ENCODE results near the gene DMXL1. TPM values are rescaled to one million over a fixed set of nuclear protein-coding genes. Genes with fewer than 3 reads are reported as not detected.
A peak's percentile ranks its signal among the peaks of the same experiment; 100 is the strongest.
"Not testable (repeated sequence)": the region's sequence is repeated elsewhere in the genome, so short reads cannot be mapped to it uniquely, and the experiment has no call there.

Gene DMXL1
- total RNA-seq, 1 donor from 2014 or later: 120 TPM

- DNase-seq: no peak
These were observed 146.3 kb downstream of the DMXL1 start for GRCh38 chr5:119217183-119217582.

GRCh38 chr5:119218830-119219782 lies 148.2 kb downstream of the DMXL1 start:
- DNase-seq: no peak

- no peak for DNase-seq
These were observed 149.8 kb downstream of the DMXL1 start for GRCh38 chr5:119220576-119221197.

GRCh38 chr5:119221330-119221729 lies 150.4 kb downstream of the DMXL1 start:
- DNase-seq: no peak

- DNase-seq: no peak
These were observed 159.1 kb downstream of the DMXL1 start for GRCh38 chr5:119229950-119230349.

- DNase-seq: no peak
These were observed 167.6 kb downstream of the DMXL1 start for GRCh38 chr5:119238265-119239118.

- DNase-seq: no peak
These were observed 168.2 kb downstream of the DMXL1 start for GRCh38 chr5:119239119-119239417.

GRCh38 chr5:119239826-119240225 lies 168.9 kb downstream of the DMXL1 start:
- DNase-seq: not testable (repeated sequence)

GRCh38 chr5:119243888-119244287 lies 173.0 kb downstream of the DMXL1 start:
- no peak for DNase-seq

- no peak for DNase-seq
These were observed 180.3 kb downstream of the DMXL1 start for GRCh38 chr5:119250946-119251901.

- no peak for DNase-seq
These were observed 184.9 kb downstream of the DMXL1 start for GRCh38 chr5:119255571-119256356.

- no peak for DNase-seq
These were observed 186.7 kb downstream of the DMXL1 start for GRCh38 chr5:119257613-119258012.

- DNase-seq: no peak
These were observed 192.8 kb downstream of the DMXL1 start for GRCh38 chr5:119263639-119264038.

- DNase-seq: no peak
These were observed 193.3 kb downstream of the DMXL1 start for GRCh38 chr5:119264186-119264585.

GRCh38 chr5:119267958-119268386 lies 197.1 kb downstream of the DMXL1 start:
- DNase-seq: peak; percentile 88

GRCh38 chr5:119268387-119269060 lies 197.6 kb downstream of the DMXL1 start:
- DNase-seq: peak; percentile 94

GRCh38 chr5:119269061-119269944 lies 198.4 kb downstream of the DMXL1 start:
- DNase-seq: no peak

GRCh38 chr5:119270121-119270565 lies 199.3 kb downstream of the DMXL1 start:
- no peak for DNase-seq
